Type B pancreatic cell (in vitro differentiated cells): ENCODE data around the gene ALDH18A1. TPM values are rescaled to one million over a fixed set of nuclear protein-coding genes. Genes with fewer than 3 reads are reported as not detected.
"Not testable (repeated sequence)": the region's sequence is repeated elsewhere in the genome, so short reads cannot be mapped to it uniquely, and the experiment has no call there.

Experiments
- DNase-seq: peaks from one replicate; pipeline ENCODE4 v3.0.0; 2021; ENCODE audit warnings: mixed read lengths; ENCODE audit not compliant: unreplicated experiment; ENCODE audit errors: extremely low spot score
- H3K27ac Mint-ChIP-seq: 2 replicates; pipeline ENCODE4 v1.8.0; 2021; ENCODE audit warnings: mild to moderate bottlenecking, mixed read lengths
- H3K27me3 Mint-ChIP-seq: 2 replicates; pipeline ENCODE4 v1.8.0; 2021; ENCODE audit warnings: mixed read lengths
- H3K36me3 Mint-ChIP-seq: 2 replicates; pipeline ENCODE4 v1.8.0; 2021; ENCODE audit warnings: mixed read lengths
- H3K4me1 Mint-ChIP-seq: one replicate; pipeline ENCODE4 v1.8.0; 2021; ENCODE audit warnings: mixed read lengths; ENCODE audit not compliant: unreplicated experiment
- H3K4me3 Mint-ChIP-seq: 2 replicates; pipeline ENCODE4 v1.8.0; 2021; ENCODE audit warnings: mild to moderate bottlenecking, mixed read lengths
- H3K9me3 Mint-ChIP-seq: 2 replicates; pipeline ENCODE4 v1.8.0; 2021; ENCODE audit warnings: mixed read lengths
- CTCF ChIP-seq: fragments of 200-600 bp; sonication (generic); conservative IDR thresholded peaks from 2 replicates; pipeline ENCODE4 v1.5.0; 2021; ENCODE audit warnings: antibody characterized with exemption, mild to moderate bottlenecking
- total RNA-seq: library from RNA; stranded (reverse); gene quantifications from 2 replicates; pipeline ENCODE4 v1.2.1, GENCODE V29; 2021; ENCODE audit warnings: low replicate concordance

ALDH18A1 gene
- total RNA-seq, 1 donor from 2014 or later: 111 TPM

GRCh38 chr10:95635319-95635733 is 21.2 kb downstream of the ALDH18A1 start:
- no peak for DNase-seq
- TF ChIP-seq CTCF: no peak
- no peaks in the 10 kb centered on the region for H3K27me3 Mint-ChIP-seq
- H3K36me3 Mint-ChIP-seq: peaks cover 52% of the 10 kb centered on the region
- no peaks in the 10 kb centered on the region for H3K9me3 Mint-ChIP-seq
- H3K4me3 Mint-ChIP-seq: no peak overlapping the region
- H3K27ac Mint-ChIP-seq: peak overlapping the region; percentile 2
- no peaks in the 10 kb centered on the region for H3K4me1 Mint-ChIP-seq

GRCh38 chr10:95628786-95629185 is 27.7 kb downstream of the ALDH18A1 start:
- Mint-ChIP-seq H3K27ac (no peak overlapping the region), H3K4me1 (peaks cover 5% of the 10 kb centered on the region), H3K9me3 (no peaks in the 10 kb centered on the region), H3K36me3 (peaks cover 44% of the 10 kb centered on the region), H3K4me3 (no peak overlapping the region), H3K27me3 (no peaks in the 10 kb centered on the region)
- TF ChIP-seq CTCF: no peak
- no peak for DNase-seq

- H3K4me3 Mint-ChIP-seq: no peak overlapping the region
- H3K27me3 Mint-ChIP-seq: no peaks in the 10 kb centered on the region
- peaks cover 5% of the 10 kb centered on the region for H3K4me1 Mint-ChIP-seq
- H3K9me3 Mint-ChIP-seq: no peaks in the 10 kb centered on the region
- peaks cover 27% of the 10 kb centered on the region for H3K36me3 Mint-ChIP-seq
- no peak for DNase-seq
- no peak overlapping the region for H3K27ac Mint-ChIP-seq
- no peak for TF ChIP-seq CTCF
These were observed 30.0 kb downstream of the ALDH18A1 start for GRCh38 chr10:95626500-95626899.

GRCh38 chr10:95620415-95620814 is 36.1 kb downstream of the ALDH18A1 start:
- not testable (repeated sequence) for H3K4me3 Mint-ChIP-seq, H3K27me3 Mint-ChIP-seq, DNase-seq, H3K27ac Mint-ChIP-seq, H3K4me1 Mint-ChIP-seq, H3K9me3 Mint-ChIP-seq
- peaks cover 27% of the 10 kb centered on the region for H3K36me3 Mint-ChIP-seq

GRCh38 chr10:95618101-95618500 is 38.4 kb downstream of the ALDH18A1 start:
- peaks cover 38% of the 10 kb centered on the region for H3K36me3 Mint-ChIP-seq
- no peak for DNase-seq
- no peaks in the 10 kb centered on the region for H3K27me3 Mint-ChIP-seq
- no peaks in the 10 kb centered on the region for H3K9me3 Mint-ChIP-seq
- H3K27ac Mint-ChIP-seq: no peak overlapping the region
- H3K4me1 Mint-ChIP-seq: no peaks in the 10 kb centered on the region
- H3K4me3 Mint-ChIP-seq: no peak overlapping the region
- no peak for TF ChIP-seq CTCF

GRCh38 chr10:95616446-95616845 is 40.1 kb downstream of the ALDH18A1 start:
- no peaks in the 10 kb centered on the region for H3K4me1 Mint-ChIP-seq
- H3K4me3 Mint-ChIP-seq: no peak overlapping the region
- peaks cover 41% of the 10 kb centered on the region for H3K36me3 Mint-ChIP-seq
- no peak for DNase-seq
- no peak overlapping the region for H3K27ac Mint-ChIP-seq
- H3K27me3 Mint-ChIP-seq: no peaks in the 10 kb centered on the region
- no peak for TF ChIP-seq CTCF
- H3K9me3 Mint-ChIP-seq: no peaks in the 10 kb centered on the region
